GM21367 (cell line): ENCODE results near the gene ZMIZ1.

ENCODE experiments used
- ATAC-seq: cut with Tn5 transposase; IDR thresholded peaks from one replicate; pipeline ENCODE4 v1.9.1; 2021; ENCODE audit not compliant: unreplicated experiment

ZMIZ1 gene

GRCh38 chr10:79259834-79260233, 191.1 kb downstream of the ZMIZ1 start:
- ATAC-seq, result no peak

- ATAC-seq, result no peak
Measured at GRCh38 chr10:79260811-79261740, 192.3 kb downstream of the ZMIZ1 start.

- no peak for ATAC-seq
Measured at GRCh38 chr10:79262131-79262530, 193.4 kb downstream of the ZMIZ1 start.

GRCh38 chr10:79262959-79263746, 194.4 kb downstream of the ZMIZ1 start:
- ATAC-seq, result no peak

- ATAC-seq, result no peak
Measured at GRCh38 chr10:79263939-79264338, 195.2 kb downstream of the ZMIZ1 start.

GRCh38 chr10:79264942-79265341, 196.2 kb downstream of the ZMIZ1 start:
- no peak for ATAC-seq

GRCh38 chr10:79266084-79266483, 197.3 kb downstream of the ZMIZ1 start:
- ATAC-seq, result peak; percentile 19

- peak; percentile 81 for ATAC-seq
Measured at GRCh38 chr10:79266543-79267312, 198.0 kb downstream of the ZMIZ1 start.

GRCh38 chr10:79267499-79267898, 198.7 kb downstream of the ZMIZ1 start:
- ATAC-seq, result no peak

- ATAC-seq, result no peak
Measured at GRCh38 chr10:79268161-79268601, 199.4 kb downstream of the ZMIZ1 start.

GRCh38 chr10:79268742-79269141, 200.0 kb downstream of the ZMIZ1 start:
- ATAC-seq, result no peak

GRCh38 chr10:79269443-79269842, 200.7 kb downstream of the ZMIZ1 start:
- ATAC-seq, result no peak

- ATAC-seq, result no peak
Measured at GRCh38 chr10:79269969-79270368, 201.2 kb downstream of the ZMIZ1 start.

GRCh38 chr10:79270466-79271246, 201.9 kb downstream of the ZMIZ1 start:
- ATAC-seq, result no peak

GRCh38 chr10:79272353-79272752, 203.6 kb downstream of the ZMIZ1 start:
- no peak for ATAC-seq

- ATAC-seq, result no peak
Measured at GRCh38 chr10:79273604-79274003, 204.8 kb downstream of the ZMIZ1 start.

GRCh38 chr10:79274279-79275104, 205.7 kb downstream of the ZMIZ1 start:
- ATAC-seq, result no peak

- no peak for ATAC-seq
Measured at GRCh38 chr10:79275105-79275430, 206.3 kb downstream of the ZMIZ1 start.

GRCh38 chr10:79275431-79275851, 206.7 kb downstream of the ZMIZ1 start:
- ATAC-seq, result no peak
